Activated T-cell treated with anti-CD3 and anti-CD28 coated beads for 1 hour (primary cell): ENCODE data around the gene RIC8B.

Experiments
- DNase-seq: peaks from one replicate; pipeline ENCODE4 v3.0.0-alpha.2; 2020; ENCODE audit warnings: low read depth

Gene RIC8B

GRCh38 chr12:106868982-106869700 lies 94.7 kb downstream of the RIC8B start:
- DNase-seq: no peak

GRCh38 chr12:106870116-106870515 lies 95.6 kb downstream of the RIC8B start:
- no peak for DNase-seq

GRCh38 chr12:106871477-106871876 lies 97.0 kb downstream of the RIC8B start:
- no peak for DNase-seq

GRCh38 chr12:106873983-106874382 lies 99.5 kb downstream of the RIC8B start:
- no peak for DNase-seq

GRCh38 chr12:106878804-106879203 lies 104.3 kb downstream of the RIC8B start:
- no peak for DNase-seq

DNA sequence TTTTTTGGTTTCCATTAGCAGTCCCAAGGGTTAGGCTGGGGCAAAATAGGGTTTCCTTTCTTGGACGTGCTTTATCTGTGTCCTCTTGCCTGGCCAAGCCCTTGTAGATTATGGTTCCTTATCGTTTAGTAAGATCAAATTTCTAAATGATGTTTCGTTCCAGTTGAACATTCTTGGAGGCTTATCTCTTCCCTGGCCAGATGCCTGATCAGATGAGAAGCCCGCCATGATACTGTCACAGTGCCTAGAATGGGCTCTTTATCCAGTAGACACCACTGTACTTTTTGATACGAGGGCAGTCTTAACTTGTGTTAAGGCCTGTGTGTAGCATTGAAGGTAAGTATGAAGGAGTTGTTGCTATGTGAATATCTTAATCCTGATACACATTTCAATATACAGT lies 105.1 kb downstream of the RIC8B start:
- DNase-seq: no peak

DNA sequence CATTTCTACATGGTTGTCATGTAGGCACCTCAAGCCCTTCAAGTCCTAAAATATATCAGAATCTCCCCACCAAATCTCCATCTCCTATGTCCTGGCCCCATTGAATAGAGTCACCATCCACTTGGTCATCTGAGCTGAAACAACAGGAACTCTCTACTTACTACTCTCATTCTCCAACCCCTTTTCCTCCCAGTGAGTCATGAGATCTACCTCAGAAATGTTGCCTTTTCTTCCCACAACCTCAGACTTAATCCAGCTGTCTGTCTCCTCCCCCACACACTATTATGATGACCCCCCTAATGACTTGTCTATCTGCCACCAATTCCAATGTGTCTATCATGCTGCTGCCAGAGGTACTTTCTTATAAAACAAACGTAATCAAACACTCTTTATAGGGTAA lies 108.9 kb downstream of the RIC8B start:
- no peak for DNase-seq

- no peak for DNase-seq
Observed at GRCh38 chr12:106885026-106885425, 110.5 kb downstream of the RIC8B start.

- no peak for DNase-seq
Observed at GRCh38 chr12:106885541-106886249, 111.2 kb downstream of the RIC8B start.

DNA sequence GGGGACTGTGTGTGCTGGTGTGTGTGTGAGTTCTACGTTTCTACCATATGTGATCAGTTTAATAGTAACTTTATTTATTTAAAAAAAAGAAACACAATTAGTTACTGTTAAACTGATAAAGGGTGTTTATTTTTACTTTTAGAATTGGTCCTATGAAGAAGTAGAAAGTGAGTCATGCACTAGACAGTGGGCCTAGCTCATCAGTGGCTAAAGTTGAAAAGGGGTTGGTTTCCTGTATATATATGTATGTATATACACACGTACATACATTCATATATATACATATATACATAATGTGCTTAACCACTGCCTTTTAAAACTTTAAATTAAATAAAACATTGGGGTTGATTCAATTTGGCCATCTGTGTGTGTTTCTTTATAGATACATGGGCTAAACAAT lies 112.5 kb downstream of the RIC8B start:
- DNase-seq: no peak

DNA sequence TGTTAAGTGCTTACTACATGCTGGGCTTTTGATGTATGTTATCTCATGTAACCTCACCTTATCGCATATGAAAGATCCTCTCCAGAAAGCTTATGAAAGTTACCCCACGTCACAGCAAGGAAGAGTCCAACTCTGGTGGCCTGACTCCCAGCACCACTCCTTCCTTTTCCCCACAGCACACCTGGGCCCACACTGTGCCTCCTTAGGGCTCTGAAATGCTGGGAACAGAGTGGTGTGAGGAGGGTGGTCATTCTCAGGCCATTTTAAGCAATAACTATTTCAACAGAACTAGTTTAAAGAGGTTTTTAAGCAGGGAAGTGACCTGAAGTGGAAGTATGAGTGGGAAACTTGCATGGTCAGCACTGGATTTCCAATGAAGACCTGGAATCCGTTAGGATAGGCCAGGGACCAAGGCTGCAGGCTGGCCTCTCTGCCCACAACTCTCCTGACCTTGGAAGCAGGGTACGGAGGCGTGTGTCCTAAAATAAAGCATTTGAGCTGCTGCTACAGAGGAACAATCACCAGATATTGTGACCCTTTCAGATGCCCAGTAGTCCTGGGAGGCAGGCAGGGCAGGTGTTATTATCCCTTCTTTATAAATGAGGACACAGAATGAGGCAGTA lies 114.0 kb downstream of the RIC8B start:
- no peak for DNase-seq

DNA sequence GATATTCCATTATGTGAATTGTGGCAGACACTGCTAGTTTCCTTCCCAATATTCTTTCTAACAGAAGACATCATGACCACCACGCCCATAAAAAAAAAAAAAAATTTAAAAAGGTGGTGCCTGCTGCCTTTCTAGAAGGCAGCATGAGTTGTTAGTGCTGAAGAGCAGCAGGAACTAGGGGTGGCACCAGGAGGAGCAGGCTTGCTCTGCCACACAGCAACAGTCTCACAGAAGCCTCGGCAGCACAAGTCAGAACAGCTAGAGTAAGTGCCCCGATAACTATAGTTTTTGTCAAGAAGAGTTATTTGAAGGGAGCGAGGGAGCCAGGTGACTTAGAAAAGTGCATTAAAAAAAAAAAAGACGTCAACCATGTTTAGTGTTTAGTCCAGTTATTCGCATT lies 114.8 kb downstream of the RIC8B start:
- no peak for DNase-seq

DNA sequence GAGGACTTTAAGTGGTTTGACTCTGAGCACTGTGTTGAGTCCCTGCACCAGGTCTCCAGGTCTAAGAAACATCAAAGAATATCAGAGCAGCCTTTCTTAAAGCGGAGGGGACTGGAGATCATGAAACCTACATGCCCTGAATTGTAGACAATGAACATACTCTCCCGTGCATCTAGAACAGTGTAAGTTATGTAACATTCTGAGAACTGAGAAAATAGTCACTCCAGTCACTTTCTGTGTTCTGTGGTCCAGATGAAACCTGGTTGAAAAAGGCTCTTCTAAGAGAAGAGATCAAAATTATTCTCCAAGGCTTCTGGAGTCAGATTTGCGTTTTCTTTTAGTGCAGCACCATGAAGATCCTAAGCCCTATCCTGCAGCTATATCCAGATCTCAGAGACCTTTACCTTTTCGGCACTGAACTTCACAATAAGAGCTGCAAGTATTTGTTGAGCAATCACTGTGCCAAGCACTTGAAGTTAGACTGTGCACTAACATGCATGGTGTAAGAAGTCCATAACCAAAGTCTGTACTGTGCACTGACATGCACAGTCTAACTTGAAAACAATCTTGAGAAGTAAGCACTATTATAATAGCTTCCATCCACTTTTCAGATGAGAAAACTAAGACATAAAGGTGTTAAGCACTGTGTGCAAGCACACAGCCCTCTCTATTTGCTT lies 115.6 kb downstream of the RIC8B start:
- no peak for DNase-seq

DNA sequence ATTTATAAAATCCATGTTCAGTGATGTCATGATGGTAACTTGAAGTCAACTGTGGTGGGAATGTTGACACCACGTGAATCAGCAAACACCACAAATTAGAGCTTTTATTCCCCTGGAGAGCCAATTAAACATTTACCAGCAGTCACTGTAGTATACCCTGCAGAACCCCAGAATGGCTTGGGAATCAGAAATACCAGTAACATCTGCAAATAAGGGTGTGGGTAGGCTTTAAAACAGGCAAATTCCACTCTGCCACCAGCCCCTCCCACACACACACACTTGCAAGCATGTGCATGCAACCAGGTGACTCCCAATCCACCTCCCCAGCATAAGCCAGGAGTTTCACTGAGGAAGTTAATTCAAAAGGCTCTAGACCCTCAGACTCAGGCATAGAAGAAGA lies 117.6 kb downstream of the RIC8B start:
- DNase-seq: no peak

GRCh38 chr12:106893451-106893850 lies 119.0 kb downstream of the RIC8B start:
- DNase-seq: no peak

GRCh38 chr12:106894774-106895173 lies 120.3 kb downstream of the RIC8B start:
- no peak for DNase-seq

GRCh38 chr12:106896603-106897002 lies 122.1 kb downstream of the RIC8B start:
- no peak for DNase-seq

GRCh38 chr12:106897082-106897481 lies 122.6 kb downstream of the RIC8B start:
- DNase-seq: no peak

GRCh38 chr12:106897981-106898901 lies 123.8 kb downstream of the RIC8B start:
- no peak for DNase-seq

DNA sequence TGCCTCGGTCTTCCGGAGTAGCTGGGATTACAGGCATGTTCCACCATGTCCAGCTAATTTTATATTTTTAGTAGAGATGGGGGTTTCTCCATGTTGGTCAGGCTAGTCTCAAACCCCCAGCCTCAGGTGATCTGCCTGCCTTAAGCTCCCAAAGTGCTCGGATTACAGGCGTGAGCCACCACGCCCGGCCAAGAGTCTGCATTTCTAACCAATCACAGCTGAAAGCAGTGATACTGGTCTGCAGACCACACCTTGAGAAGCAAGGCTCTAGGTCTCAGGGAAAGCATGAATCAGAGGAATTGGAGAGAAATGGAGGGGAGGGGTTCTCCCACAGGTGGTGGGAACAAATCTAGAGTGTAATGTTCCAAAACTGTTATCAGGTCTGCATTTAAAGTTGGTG lies 126.1 kb downstream of the RIC8B start:
- DNase-seq: no peak

DNA sequence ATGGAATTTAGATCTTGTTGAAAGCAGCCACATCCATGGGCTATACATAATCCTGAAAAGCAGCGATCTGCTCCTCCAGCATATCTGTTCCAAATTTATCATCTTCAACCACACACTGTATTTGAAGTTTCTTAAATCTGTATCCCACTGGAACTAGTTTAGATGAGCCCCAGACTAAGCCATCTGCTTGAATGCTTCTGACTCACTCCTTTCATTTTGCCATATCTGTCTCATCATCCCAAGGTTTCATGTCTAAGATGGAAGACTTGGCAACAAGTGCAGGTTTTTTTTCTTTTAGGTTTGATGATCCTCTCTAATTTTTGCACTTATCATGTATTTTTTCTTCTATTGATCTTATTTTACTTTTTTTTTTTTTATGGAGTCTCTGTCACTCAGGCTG lies 126.8 kb downstream of the RIC8B start:
- no peak for DNase-seq

DNA sequence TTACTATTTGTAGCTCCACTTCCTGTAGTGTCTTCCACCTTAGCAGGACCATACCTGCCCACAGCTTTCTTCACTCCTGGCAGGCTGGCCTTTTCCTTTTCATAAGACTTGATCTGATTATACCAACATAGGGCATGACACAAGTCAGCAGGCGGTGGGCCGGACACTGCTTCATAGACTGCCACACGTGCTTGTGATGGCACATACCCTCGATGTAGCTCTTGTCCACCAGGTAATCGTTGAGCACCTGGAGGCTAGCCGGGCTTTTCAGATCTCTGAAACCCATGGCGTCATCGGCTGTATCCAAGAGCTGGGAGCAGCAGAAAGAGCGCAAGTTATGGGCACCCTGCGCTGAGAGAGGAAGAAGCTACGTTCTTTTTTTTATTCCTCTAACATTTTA lies 127.6 kb downstream of the RIC8B start:
- no peak for DNase-seq
